Muscle of leg (tissue), 16 donors: Measurements from ENCODE around the gene DBET. TPM values are rescaled to one million over a fixed set of nuclear protein-coding genes. Genes with fewer than 3 reads are reported as not detected.
"Not testable (repeated sequence)": the region's sequence is repeated elsewhere in the genome, so short reads cannot be mapped to it uniquely, and the experiment has no call there.

Experiments used
- DNase-seq: peaks from one replicate; pipeline ENCODE4 v3.0.0; 2013
- H3K27ac ChIP-seq: one replicate; pipeline ENCODE4 v1.5.1; 2013; ENCODE audit warnings: mild to moderate bottlenecking, low read length, control low read depth
- H3K27me3 ChIP-seq: one replicate; pipeline ENCODE4 v1.6.1; 2013; ENCODE audit warnings: low read length; ENCODE audit not compliant: control insufficient read depth, insufficient read depth
- H3K36me3 ChIP-seq: one replicate; pipeline ENCODE4 v1.6.1; 2013; ENCODE audit warnings: low read length; ENCODE audit not compliant: control insufficient read depth, insufficient read depth
- H3K4me1 ChIP-seq: one replicate; pipeline ENCODE4 v1.6.1; 2013; ENCODE audit warnings: low read length; ENCODE audit not compliant: control insufficient read depth, insufficient read depth
- H3K4me3 ChIP-seq: one replicate; pipeline ENCODE4 v1.5.1; 2013; ENCODE audit warnings: low read length, control low read depth
- H3K9me3 ChIP-seq: replicated peaks from 2 replicates; pipeline ENCODE4 v1.6.1; 2013; ENCODE audit warnings: low read depth, low read length; ENCODE audit not compliant: control insufficient read depth
- WGBS: methylation state at CpG from one replicate; pipeline ENCODE4 v1.1.5; 2013; ENCODE audit warnings: missing lambda C conversion rate; ENCODE audit not compliant: insufficient coverage; 5-methylcytosine and 5-hydroxymethylcytosine counted together
- long read RNA-seq, 11 donors: transcript quantifications; one replicate each; lab custom pipeline, GENCODE V29; 2026
- polyA plus RNA-seq, 8 donors: library from polyadenylated mRNA; unstranded; fragments of 120-200 nt; gene quantifications; one replicate each; pipeline versions ENCODE4 v1.2.1 to v1.2.3, GENCODE V29; 2013; ENCODE audit warnings: inconsistent platforms in 1 of 8, low replicate concordance in 1 of 8; ENCODE audit not compliant: insufficient read length in 8 of 8, insufficient read depth in 1 of 8
- total RNA-seq: library from RNA; stranded (reverse); fragments of 120-200 nt; gene quantifications from one replicate; pipeline ENCODE4 v1.2.4, GENCODE V29; 2013

The DBET gene
- not detected for total RNA-seq
- polyA plus RNA-seq = not detected
- long read RNA-seq, donor 1 = 0 reads
- long read RNA-seq, donor 2 = 0 reads
- long read RNA-seq, donor 3 = 0 reads
- long read RNA-seq, donor 4 = 0 reads
- long read RNA-seq, donor 5 = 0 reads
- long read RNA-seq, donor 6 = 0 reads
- long read RNA-seq, donor 7 = 0 reads
- long read RNA-seq, donor 8 = 0 reads
- long read RNA-seq, donor 9 = 0 reads
- long read RNA-seq, donor 10 = 0 reads
- long read RNA-seq, donor 11 = 0 reads

GRCh38 chr4:190064342-190064741 is at the start of gene DBET:
DBET (plus strand) TSS chr4:190064502.
- H3K4me1 ChIP-seq, H3K4me3 ChIP-seq, H3K9me3 ChIP-seq, H3K36me3 ChIP-seq, H3K27me3 ChIP-seq, DNase-seq, H3K27ac ChIP-seq: not testable (repeated sequence)
- no CpG with 5 or more reads among the region's 2 CpGs for WGBS

GRCh38 chr4:190014771-190015537 is 49.3 kb upstream of the DBET start:
- H3K36me3 ChIP-seq = no peaks in the 10 kb centered on the region
- H3K27ac ChIP-seq = no peak overlapping the region
- no peaks in the 10 kb centered on the region for H3K9me3 ChIP-seq
- DNase-seq = no peak
- H3K27me3 ChIP-seq = peaks cover 73% of the 10 kb centered on the region
- 4% methylated on average over 75 of the region's 76 CpGs for WGBS
- no peak overlapping the region for H3K4me3 ChIP-seq
- peaks cover 4% of the 10 kb centered on the region for H3K4me1 ChIP-seq

- Histone ChIP-seq H3K9me3 (no peaks in the 10 kb centered on the region), H3K27ac (no peak overlapping the region), H3K27me3 (peaks cover 77% of the 10 kb centered on the region), H3K36me3 (no peaks in the 10 kb centered on the region), H3K4me3 (no peak overlapping the region), H3K4me1 (peaks cover 6% of the 10 kb centered on the region)
- no peak for DNase-seq
- WGBS = 6% methylated on average over 38 of the region's 43 CpGs
Observed at GRCh38 chr4:190015538-190016368, 48.5 kb upstream of the DBET start.

GRCh38 chr4:190016369-190017289 is 47.7 kb upstream of the DBET start:
- Histone ChIP-seq H3K27ac (no peak overlapping the region), H3K9me3 (no peaks in the 10 kb centered on the region), H3K4me3 (no peak overlapping the region), H3K36me3 (no peaks in the 10 kb centered on the region), H3K27me3 (peaks cover 83% of the 10 kb centered on the region), H3K4me1 (peaks cover 11% of the 10 kb centered on the region)
- DNase-seq = no peak
- 20% methylated on average over 32 of the region's 43 CpGs for WGBS

GRCh38 chr4:190017357-190018200 is 46.7 kb upstream of the DBET start:
- no peak overlapping the region for H3K4me3 ChIP-seq
- no peaks in the 10 kb centered on the region for H3K36me3 ChIP-seq
- H3K9me3 ChIP-seq = peaks cover 2% of the 10 kb centered on the region
- H3K27me3 ChIP-seq = peaks cover 77% of the 10 kb centered on the region
- under 1% methylated on average over 62 of the region's 62 CpGs for WGBS
- H3K4me1 ChIP-seq = peaks cover 11% of the 10 kb centered on the region
- no peak for DNase-seq
- no peak overlapping the region for H3K27ac ChIP-seq

- Histone ChIP-seq H3K4me3 (no peak overlapping the region), H3K4me1 (peaks cover 11% of the 10 kb centered on the region), H3K27ac (no peak overlapping the region), H3K27me3 (peaks cover 79% of the 10 kb centered on the region), H3K36me3 (no peaks in the 10 kb centered on the region), H3K9me3 (peaks cover 2% of the 10 kb centered on the region)
- WGBS = 4% methylated on average over 24 of the region's 38 CpGs
- DNase-seq = no peak
Observed at GRCh38 chr4:190018201-190018920, 45.9 kb upstream of the DBET start.

- 1% methylated on average over 55 of the region's 57 CpGs for WGBS
- DNase-seq = no peak
- Histone ChIP-seq H3K36me3 (no peaks in the 10 kb centered on the region), H3K27ac (no peak overlapping the region), H3K4me1 (peaks cover 11% of the 10 kb centered on the region), H3K27me3 (peaks cover 78% of the 10 kb centered on the region), H3K9me3 (peaks cover 2% of the 10 kb centered on the region), H3K4me3 (no peak overlapping the region)
Observed at GRCh38 chr4:190019023-190019858, 45.1 kb upstream of the DBET start.

GRCh38 chr4:190019859-190020463 is 44.3 kb upstream of the DBET start:
- DNase-seq, H3K36me3 ChIP-seq, H3K4me3 ChIP-seq, H3K9me3 ChIP-seq, H3K27ac ChIP-seq: not testable (repeated sequence)
- H3K27me3 ChIP-seq = peaks cover 74% of the 10 kb centered on the region
- peaks cover 11% of the 10 kb centered on the region for H3K4me1 ChIP-seq
- WGBS = 12% methylated on average over 21 of the region's 29 CpGs
